WTC11 (cell line): ENCODE data around the gene DUSP5.

Experiments used
- CTCF ChIP-seq: fragments of 200-600 bp; IDR thresholded peaks from 2 replicates; pipeline ENCODE4 v1.8.0; 2022; ENCODE audit warnings: antibody characterized with exemption
- ESRRA ChIP-seq: sonication (generic); formaldehyde crosslinking; IDR thresholded peaks from 2 replicates; pipeline ENCODE4 v1.8.1; 2022; ENCODE audit warnings: mild to moderate bottlenecking, missing genetic modification reagents, borderline replicate concordance
- HMGXB4 ChIP-seq: sonication (generic); formaldehyde crosslinking; IDR thresholded peaks from 2 replicates; pipeline ENCODE4 v1.8.1; 2023; ENCODE audit warnings: mild to moderate bottlenecking, moderate library complexity, missing genetic modification reagents
- JUN ChIP-seq: sonication (generic); formaldehyde crosslinking; IDR thresholded peaks from 2 replicates; pipeline ENCODE4 v1.8.0; 2023; ENCODE audit warnings: mild to moderate bottlenecking, missing genetic modification reagents
- MAX ChIP-seq: sonication (generic); formaldehyde crosslinking; IDR thresholded peaks from 2 replicates; pipeline ENCODE4 v1.8.0; 2022; ENCODE audit warnings: mild to moderate bottlenecking, missing genetic modification reagents
- MXD4 ChIP-seq: fragments of 250-450 bp; sonication (Bioruptor Pico); IDR thresholded peaks from 2 replicates; pipeline ENCODE4 v1.8.0; 2021; ENCODE audit warnings: mild to moderate bottlenecking, moderate library complexity, borderline replicate concordance
- NFE2L1 ChIP-seq: sonication (generic); formaldehyde crosslinking; IDR thresholded peaks from 2 replicates; pipeline ENCODE4 v1.8.1; 2023; ENCODE audit warnings: missing genetic modification reagents
- PRRX2 ChIP-seq: fragments of 250-450 bp; sonication (Bioruptor Pico); IDR thresholded peaks from 2 replicates; pipeline ENCODE4 v1.8.0; 2021; ENCODE audit warnings: mild to moderate bottlenecking
- SP1 ChIP-seq: sonication (generic); formaldehyde crosslinking; conservative IDR thresholded peaks from 2 replicates; pipeline ENCODE4 v1.8.1; 2022; ENCODE audit warnings: missing genetic modification reagents
- ZNF121 ChIP-seq: sonication (generic); formaldehyde crosslinking; IDR thresholded peaks from 2 replicates; pipeline ENCODE4 v1.8.0; 2023; ENCODE audit warnings: missing genetic modification reagents

GRCh38 chr10:110486680-110487410, 10.9 kb upstream of the DUSP5 start:
- TF ChIP-seq ZNF121 (CRISPR knock-in tag) (no peak), MAX (CRISPR knock-in tag) (no peak), SP1 (no peak), CTCF (no peak), JUN (CRISPR knock-in tag) (no peak), HMGXB4 (CRISPR knock-in tag) (no peak), NFE2L1 (no peak), PRRX2 (CRISPR knock-in tag) (no peak), ESRRA (CRISPR knock-in tag) (no peak), MXD4 (CRISPR knock-in tag) (no peak)
